Loucy (cell line): ENCODE results near the gene RAI14.

Source experiments
- H2AFZ ChIP-seq: fragments of 200-600 bp; sonication (generic); 2 replicates; pipeline ENCODE4 v1.6.0; 2016; ENCODE audit warnings: antibody characterized with exemption, mild to moderate bottlenecking, low read length, moderate library complexity
- H3F3A ChIP-seq: fragments of 200-600 bp; 2 replicates; pipeline ENCODE4 v1.6.0; 2016; ENCODE audit warnings: antibody characterized with exemption, low read depth, mild to moderate bottlenecking
- H3K27me3 ChIP-seq: fragments of 200-600 bp; sonication (generic); 2 replicates; pipeline ENCODE4 v1.6.1; 2014; ENCODE audit warnings: low read length, mild to moderate bottlenecking; ENCODE audit not compliant: insufficient read depth, poor library complexity, severe bottlenecking
- H3K36me3 ChIP-seq: fragments of 200-600 bp; sonication (generic); 2 replicates; pipeline ENCODE4 v1.6.1; 2016; ENCODE audit warnings: low read length; ENCODE audit not compliant: insufficient read depth
- H3K4me1 ChIP-seq: fragments of 200-600 bp; sonication (generic); 2 replicates; pipeline ENCODE4 v1.5.1; 2014; ENCODE audit warnings: low read length, mild to moderate bottlenecking; ENCODE audit not compliant: insufficient read depth, poor library complexity, severe bottlenecking
- H3K4me2 ChIP-seq: fragments of 200-600 bp; sonication (generic); 2 replicates; pipeline ENCODE4 v1.6.0; 2014; ENCODE audit warnings: antibody characterized with exemption, low read length, low read depth, mild to moderate bottlenecking; ENCODE audit not compliant: poor library complexity, severe bottlenecking
- H3K4me3 ChIP-seq: fragments of 200-600 bp; sonication (generic); 2 replicates; pipeline ENCODE4 v1.5.1; 2014; ENCODE audit warnings: low read length, mild to moderate bottlenecking, mixed read lengths; ENCODE audit not compliant: poor library complexity, severe bottlenecking
- H3K79me2 ChIP-seq: fragments of 200-600 bp; sonication (generic); 2 replicates; pipeline ENCODE4 v1.6.1; 2014; ENCODE audit warnings: low read length; ENCODE audit not compliant: insufficient read depth
- H3K9ac ChIP-seq: fragments of 200-600 bp; sonication (generic); 2 replicates; pipeline ENCODE4 v1.6.0; 2014; ENCODE audit warnings: mild to moderate bottlenecking, low read depth, low read length, moderate library complexity; ENCODE audit not compliant: poor library complexity, severe bottlenecking
- H3K9me2 ChIP-seq: fragments of 200-600 bp; sonication (generic); replicated peaks from 2 replicates; pipeline ENCODE4 v1.6.1; 2016; ENCODE audit warnings: low read depth, low read length, mixed read lengths
- H3K9me3 ChIP-seq: fragments of 200-600 bp; sonication (generic); 2 replicates; pipeline ENCODE4 v1.6.1; 2014; ENCODE audit warnings: mild to moderate bottlenecking, antibody characterized with exemption, low read length, low read depth; ENCODE audit not compliant: insufficient read depth
- H4K20me1 ChIP-seq: fragments of 200-600 bp; sonication (generic); 2 replicates; pipeline ENCODE4 v1.6.0; 2014; ENCODE audit warnings: antibody characterized with exemption, low read length, mild to moderate bottlenecking; ENCODE audit not compliant: insufficient read depth, poor library complexity, severe bottlenecking
- CTCF ChIP-seq: fragments of 200-600 bp; sonication (generic); conservative IDR thresholded peaks from 2 replicates; pipeline ENCODE4 v1.5.1; 2014; ENCODE audit warnings: mild to moderate bottlenecking, antibody characterized with exemption, low read length
- EZH2phosphoT487 ChIP-seq: fragments of 200-600 bp; IDR thresholded peaks from 2 replicates; pipeline ENCODE4 v1.6.1; 2018; ENCODE audit warnings: antibody characterized with exemption, mild to moderate bottlenecking, moderate library complexity, borderline replicate concordance

The RAI14 gene

GRCh38 chr5:34817558-34818351, 161.6 kb downstream of the RAI14 start:
- Histone ChIP-seq H3K79me2 (no peaks in the 10 kb centered on the region), H3K36me3 (peaks cover under 1% of the 10 kb centered on the region; the same call in 1 of the 2 replicates), H3K4me2 (no peak overlapping the region), H3K27me3 (no peaks in the 10 kb centered on the region), H3K9me3 (no peaks in the 10 kb centered on the region), H3K9ac (no peak overlapping the region), H4K20me1 (no peaks in the 10 kb centered on the region), H3F3A (no peaks in the 10 kb centered on the region), H3K4me1 (no peaks in the 10 kb centered on the region), H3K4me3 (no peak overlapping the region), H3K9me2 (no peaks in the 10 kb centered on the region), H2AFZ (no peak overlapping the region)
- TF ChIP-seq EZH2phosphoT487 (no peak), CTCF (no peak)

- no peak overlapping the region for H3K9ac ChIP-seq
- TF ChIP-seq EZH2phosphoT487, result no peak
- TF ChIP-seq CTCF, result no peak
- H3K27me3 ChIP-seq, result no peaks in the 10 kb centered on the region
- H3K4me1 ChIP-seq, result no peaks in the 10 kb centered on the region
- no peaks in the 10 kb centered on the region for H4K20me1 ChIP-seq
- peaks cover 10% of the 10 kb centered on the region; the same call in 1 of the 2 replicates for H3K36me3 ChIP-seq
- no peak overlapping the region for H2AFZ ChIP-seq
- no peaks in the 10 kb centered on the region for H3K9me3 ChIP-seq
- no peak overlapping the region for H3K4me2 ChIP-seq
- H3K4me3 ChIP-seq, result no peak overlapping the region
- H3K79me2 ChIP-seq, result no peaks in the 10 kb centered on the region
- H3K9me2 ChIP-seq, result no peaks in the 10 kb centered on the region
- no peaks in the 10 kb centered on the region for H3F3A ChIP-seq
Measured at GRCh38 chr5:34818717-34819116, 162.6 kb downstream of the RAI14 start.

GRCh38 chr5:34820593-34820992, 164.5 kb downstream of the RAI14 start:
- H3K4me2 ChIP-seq, result no peak overlapping the region
- no peak overlapping the region for H3K9ac ChIP-seq
- no peaks in the 10 kb centered on the region for H3F3A ChIP-seq
- peaks cover 17% of the 10 kb centered on the region; the same call in 1 of the 2 replicates for H3K36me3 ChIP-seq
- H3K27me3 ChIP-seq, result no peaks in the 10 kb centered on the region
- H3K79me2 ChIP-seq, result no peaks in the 10 kb centered on the region
- H3K4me1 ChIP-seq, result no peaks in the 10 kb centered on the region
- H2AFZ ChIP-seq, result no peak overlapping the region
- TF ChIP-seq EZH2phosphoT487, result no peak
- TF ChIP-seq CTCF, result no peak
- H3K4me3 ChIP-seq, result no peak overlapping the region
- no peaks in the 10 kb centered on the region for H3K9me2 ChIP-seq
- no peaks in the 10 kb centered on the region for H3K9me3 ChIP-seq
- H4K20me1 ChIP-seq, result no peaks in the 10 kb centered on the region
